ENCODE data around the gene NETO2. TPM values are rescaled to one million over a fixed set of nuclear protein-coding genes. Genes with fewer than 3 reads are reported as not detected.
"Not testable (repeated sequence)": the region's sequence is repeated elsewhere in the genome, so short reads cannot be mapped to it uniquely, and the experiment has no call there.

The NETO2 gene, protein sequence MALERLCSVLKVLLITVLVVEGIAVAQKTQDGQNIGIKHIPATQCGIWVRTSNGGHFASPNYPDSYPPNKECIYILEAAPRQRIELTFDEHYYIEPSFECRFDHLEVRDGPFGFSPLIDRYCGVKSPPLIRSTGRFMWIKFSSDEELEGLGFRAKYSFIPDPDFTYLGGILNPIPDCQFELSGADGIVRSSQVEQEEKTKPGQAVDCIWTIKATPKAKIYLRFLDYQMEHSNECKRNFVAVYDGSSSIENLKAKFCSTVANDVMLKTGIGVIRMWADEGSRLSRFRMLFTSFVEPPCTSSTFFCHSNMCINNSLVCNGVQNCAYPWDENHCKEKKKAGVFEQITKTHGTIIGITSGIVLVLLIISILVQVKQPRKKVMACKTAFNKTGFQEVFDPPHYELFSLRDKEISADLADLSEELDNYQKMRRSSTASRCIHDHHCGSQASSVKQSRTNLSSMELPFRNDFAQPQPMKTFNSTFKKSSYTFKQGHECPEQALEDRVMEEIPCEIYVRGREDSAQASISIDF
- polyA plus RNA-seq (ENCODE audit: insufficient read length): 36.9 TPM
- long read RNA-seq, donor 1, full-length matches to known transcripts: 6 of 6 reads
- long read RNA-seq, donor 1, partial matches to known transcripts: 0 of 6 reads
- long read RNA-seq, donor 1, other reads (novel, unspliced or antisense): 0 of 6 reads
- long read RNA-seq, donor 2, full-length matches to known transcripts: 3 of 3 reads
- long read RNA-seq, donor 2, partial matches to known transcripts: 0 of 3 reads
- long read RNA-seq, donor 2, other reads (novel, unspliced or antisense): 0 of 3 reads
- long read RNA-seq, donor 3, full-length matches to known transcripts: 4 of 4 reads
- long read RNA-seq, donor 3, partial matches to known transcripts: 0 of 4 reads
- long read RNA-seq, donor 3, other reads (novel, unspliced or antisense): 0 of 4 reads
- long read RNA-seq, donor 4: 0 reads
- long read RNA-seq, donor 5, full-length matches to known transcripts: 5 of 5 reads
- long read RNA-seq, donor 5, partial matches to known transcripts: 0 of 5 reads
- long read RNA-seq, donor 5, other reads (novel, unspliced or antisense): 0 of 5 reads
- long read RNA-seq, donor 6, full-length matches to known transcripts: 7 of 7 reads
- long read RNA-seq, donor 6, partial matches to known transcripts: 0 of 7 reads
- long read RNA-seq, donor 6, other reads (novel, unspliced or antisense): 0 of 7 reads
- long read RNA-seq, donor 7, full-length matches to known transcripts: 3 of 3 reads
- long read RNA-seq, donor 7, partial matches to known transcripts: 0 of 3 reads
- long read RNA-seq, donor 7, other reads (novel, unspliced or antisense): 0 of 3 reads
- long read RNA-seq, donor 8, full-length matches to known transcripts: 1 of 1 reads
- long read RNA-seq, donor 8, partial matches to known transcripts: 0 of 1 reads
- long read RNA-seq, donor 8, other reads (novel, unspliced or antisense): 0 of 1 reads

DNA sequence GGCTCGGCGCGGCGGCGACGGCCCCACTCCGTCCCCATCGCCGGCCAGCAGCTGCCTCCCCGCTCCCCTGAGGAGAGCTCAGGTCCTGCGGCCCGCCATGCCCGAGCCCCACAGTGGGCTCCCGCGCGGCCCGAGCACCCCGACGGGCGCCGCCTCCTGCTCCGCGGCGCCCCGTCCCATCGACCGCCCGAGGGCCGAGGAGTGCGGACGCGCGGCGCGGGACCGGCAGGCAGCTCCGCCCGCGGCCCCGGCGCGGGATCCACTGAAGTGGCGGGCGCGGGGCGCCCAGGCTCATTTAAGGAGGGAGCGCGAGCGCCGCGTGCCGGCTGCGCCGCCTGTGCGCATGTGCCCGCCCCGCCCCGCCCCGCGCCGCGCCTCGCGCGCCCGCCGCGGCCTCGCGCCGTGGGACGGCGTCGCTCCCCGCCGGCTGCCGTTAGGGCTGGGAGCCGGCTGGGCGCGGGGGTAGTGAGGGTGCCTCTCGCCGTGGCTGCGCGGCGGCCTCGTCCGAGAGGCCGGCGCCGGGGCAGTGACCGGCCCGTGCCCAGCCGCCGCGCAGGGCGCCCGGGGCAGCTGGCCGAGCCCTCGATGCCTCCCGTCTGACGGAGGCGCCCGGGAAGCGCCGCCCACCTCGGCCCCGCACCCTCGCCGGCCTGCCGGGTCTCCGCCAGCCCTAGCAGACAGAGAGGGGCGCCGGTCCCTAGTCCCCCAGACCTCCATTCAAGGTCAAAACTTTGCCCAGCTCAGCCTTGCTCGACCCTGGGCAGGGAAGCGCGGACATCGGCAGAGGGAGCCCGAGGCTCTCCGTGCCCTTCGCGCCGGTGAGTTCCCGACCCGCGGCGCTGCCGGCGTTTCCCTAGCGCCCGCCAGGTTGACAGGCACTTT lies at the start of gene NETO2:
TSS of gene NETO2 (minus strand) at position 269 of the 882 bp plus-strand sequence. CDS start 333 bp downstream, outside the sequence.
- DNase-seq: peak; percentile 55

DNA sequence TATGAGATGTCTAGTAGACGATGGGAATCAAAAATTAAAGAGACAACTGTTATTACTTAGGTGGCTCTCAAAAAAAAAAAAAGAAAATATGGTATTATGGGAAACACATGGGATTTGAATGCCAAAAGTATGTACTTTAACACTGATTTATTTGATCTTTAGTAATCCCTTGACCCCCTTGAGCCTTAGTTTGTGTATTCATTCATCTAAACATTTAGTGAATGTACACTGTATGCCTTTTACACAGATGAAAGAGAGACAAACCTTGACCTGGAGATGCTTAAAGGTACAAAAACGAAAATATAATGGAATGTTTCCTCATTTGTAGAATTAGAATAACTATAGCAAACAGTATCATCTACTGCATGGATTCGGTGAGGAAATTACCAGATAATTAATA lies 38.6 kb upstream of the NETO2 start:
- DNase-seq: no peak

DNA sequence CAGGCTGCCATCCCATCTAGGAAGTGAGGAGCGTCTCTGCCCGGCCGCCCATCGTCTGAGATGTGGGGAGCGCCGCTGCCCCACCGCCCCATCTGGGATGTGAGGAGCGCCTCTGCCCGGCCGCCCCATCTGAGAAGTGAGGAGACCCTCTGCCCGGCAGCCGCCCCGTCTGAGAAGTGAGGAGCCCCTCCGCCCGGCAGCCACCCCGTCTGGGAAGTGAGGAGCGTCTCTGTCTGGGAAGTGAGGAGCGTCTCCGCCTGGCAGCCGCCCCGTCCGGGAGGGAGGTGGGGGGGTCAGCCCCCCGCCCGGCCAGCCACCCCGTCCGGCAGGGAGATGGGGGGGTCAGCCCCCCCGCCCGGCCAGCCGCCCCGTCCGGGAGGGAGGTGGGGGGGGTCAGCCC lies 37.3 kb upstream of the NETO2 start:
- DNase-seq: not testable (repeated sequence)

DNA sequence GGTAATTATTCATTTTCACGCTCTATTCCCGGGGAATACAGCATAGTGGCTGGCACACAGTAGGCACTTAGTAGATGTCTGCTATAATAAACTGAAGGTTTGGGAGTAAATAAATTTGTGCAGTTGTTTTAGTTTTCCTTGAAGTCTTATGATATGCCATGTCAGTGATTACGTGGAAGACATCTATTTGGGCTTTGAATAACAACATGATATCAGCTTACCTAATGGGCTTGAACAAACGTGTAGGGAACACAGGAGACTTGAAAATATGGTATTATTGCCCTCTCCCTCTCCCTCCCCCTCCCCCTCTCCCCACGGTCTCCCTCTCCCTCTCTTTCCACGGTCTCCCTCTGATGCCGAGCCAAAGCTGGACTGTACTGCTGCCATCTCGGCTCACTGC lies 36.3 kb upstream of the NETO2 start:
- DNase-seq: no peak

DNA sequence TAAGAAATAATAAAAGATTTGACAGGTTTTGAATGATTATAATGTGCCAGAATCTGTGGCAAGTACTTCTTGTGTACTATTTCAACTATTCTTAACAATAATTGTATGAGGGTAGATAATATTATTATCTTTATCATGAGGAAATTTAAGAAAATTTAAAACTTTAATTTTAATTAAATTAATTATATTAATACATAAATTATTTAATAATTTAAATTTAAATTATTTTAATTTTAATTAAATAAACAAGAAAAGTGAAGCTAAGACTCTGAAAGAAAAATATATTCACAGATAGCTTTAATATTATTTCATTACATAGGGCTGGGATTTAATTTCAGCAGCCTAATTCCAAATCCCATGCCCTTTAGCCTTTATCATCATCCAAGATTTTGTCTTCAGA lies 31.4 kb upstream of the NETO2 start:
- DNase-seq: no peak

DNA sequence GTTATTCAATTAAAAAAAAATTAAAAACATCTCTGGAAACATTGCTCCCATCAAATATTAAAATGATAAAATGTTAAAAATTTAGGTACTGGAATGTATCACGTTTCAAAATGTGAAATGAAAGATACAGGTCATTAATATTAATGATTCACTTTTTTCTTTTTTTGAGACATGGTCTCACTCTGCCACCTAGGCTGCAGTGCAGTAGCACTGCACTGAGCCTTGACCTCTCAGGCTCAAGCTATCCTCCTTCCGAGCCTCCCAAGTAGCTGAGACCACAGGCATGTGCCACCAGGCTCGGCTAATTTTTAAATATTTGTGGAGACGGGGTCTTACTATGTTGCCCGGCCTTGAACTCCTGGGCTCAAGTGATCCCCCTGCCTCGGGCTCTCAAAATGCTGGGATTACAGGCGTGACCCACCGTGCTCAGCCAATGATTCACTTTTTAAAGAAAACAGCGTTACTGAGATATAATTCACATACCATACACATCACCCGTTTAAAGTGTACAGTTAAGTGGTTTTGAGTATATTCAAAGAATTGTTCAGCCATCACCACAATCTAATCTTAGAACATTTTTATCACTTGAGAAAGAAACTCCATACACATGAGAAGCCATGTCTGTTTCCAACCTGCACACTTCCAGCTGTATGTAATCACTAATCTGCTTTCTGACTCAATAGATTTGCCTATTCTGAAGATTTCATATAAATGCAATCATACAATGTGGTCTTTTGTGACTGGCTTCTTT lies 19.1 kb upstream of the NETO2 start:
- no peak for DNase-seq

DNA sequence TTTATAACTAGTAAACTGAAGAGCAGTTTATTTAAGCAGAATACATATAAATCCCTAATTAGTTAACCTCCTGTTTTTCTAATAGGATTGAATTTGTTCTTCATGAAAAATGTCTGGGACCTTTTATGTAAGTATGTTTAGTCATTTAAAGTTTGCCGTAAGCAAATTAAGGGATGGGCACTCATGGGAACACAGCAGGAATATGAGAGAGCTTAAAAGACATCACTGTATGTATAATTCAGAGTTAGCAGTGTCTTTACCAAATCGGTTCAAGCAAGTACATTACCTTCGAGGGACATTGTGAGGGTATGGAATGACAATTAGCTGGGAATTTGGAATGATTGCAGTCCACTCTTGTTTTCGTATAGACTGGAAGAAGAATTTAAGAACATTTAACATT lies 17.7 kb upstream of the NETO2 start:
- DNase-seq: no peak

DNA sequence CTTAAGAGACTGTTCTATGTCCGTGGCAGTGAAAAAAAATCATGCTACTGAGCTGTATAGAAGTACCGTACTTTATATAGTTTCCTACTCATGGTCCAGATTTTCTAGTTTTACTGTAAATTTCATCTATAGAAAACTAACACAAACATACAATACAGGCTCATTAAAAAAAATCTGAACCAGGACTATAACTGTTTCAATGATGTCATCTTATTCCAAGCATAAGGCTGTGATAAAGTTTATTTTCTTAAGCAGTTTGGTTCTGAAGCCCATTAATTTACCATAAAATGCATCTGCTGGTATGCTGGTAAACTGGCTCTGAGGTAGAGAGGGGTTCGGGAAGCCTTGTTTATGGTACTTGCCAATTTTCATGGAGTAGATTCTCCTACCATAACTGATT lies 16.7 kb upstream of the NETO2 start:
- no peak for DNase-seq

DNA sequence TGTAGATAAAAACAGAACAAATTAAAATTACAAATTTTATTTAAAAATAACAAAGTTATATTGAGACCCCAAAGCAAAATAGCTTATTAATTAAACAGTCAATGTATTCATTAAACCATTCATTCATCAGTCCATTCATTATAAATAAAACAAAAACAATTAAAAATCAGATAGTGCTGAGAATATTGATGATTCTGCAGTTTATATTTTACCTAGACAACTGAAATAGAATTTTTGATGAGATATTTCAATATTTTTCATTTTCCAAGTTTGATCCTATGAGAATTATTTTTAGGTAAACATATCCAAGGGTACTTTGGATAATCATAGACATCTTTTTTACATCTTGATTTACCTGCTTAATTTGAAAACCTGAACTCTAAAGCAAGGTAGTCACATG lies 15.2 kb upstream of the NETO2 start:
- no peak for DNase-seq

DNA sequence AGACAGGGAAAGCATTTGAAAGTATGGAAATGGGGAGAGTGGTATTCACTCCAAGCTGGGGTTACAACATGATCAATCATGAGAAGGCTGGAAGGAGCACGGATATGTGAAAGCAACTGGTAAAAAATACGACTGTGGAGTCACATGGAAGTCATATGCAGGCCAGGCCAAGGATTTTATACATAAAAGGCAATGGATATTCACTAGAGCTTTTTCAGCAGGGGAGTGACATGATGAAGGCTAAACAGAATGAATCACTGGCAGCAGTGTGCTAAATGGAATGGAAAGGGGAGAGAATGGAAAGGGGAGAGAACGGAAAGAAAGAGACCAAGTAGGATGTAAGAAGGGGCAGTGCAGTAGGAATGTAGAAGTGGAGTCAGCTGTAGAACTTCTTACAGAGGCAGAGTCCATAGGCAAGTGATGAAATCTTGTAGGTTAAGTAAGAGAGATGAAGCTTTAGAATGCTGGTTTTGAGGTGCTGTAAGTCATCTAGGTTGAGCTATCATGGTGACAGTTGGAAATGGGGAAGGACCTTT lies 13.0 kb upstream of the NETO2 start:
- DNase-seq: no peak

DNA sequence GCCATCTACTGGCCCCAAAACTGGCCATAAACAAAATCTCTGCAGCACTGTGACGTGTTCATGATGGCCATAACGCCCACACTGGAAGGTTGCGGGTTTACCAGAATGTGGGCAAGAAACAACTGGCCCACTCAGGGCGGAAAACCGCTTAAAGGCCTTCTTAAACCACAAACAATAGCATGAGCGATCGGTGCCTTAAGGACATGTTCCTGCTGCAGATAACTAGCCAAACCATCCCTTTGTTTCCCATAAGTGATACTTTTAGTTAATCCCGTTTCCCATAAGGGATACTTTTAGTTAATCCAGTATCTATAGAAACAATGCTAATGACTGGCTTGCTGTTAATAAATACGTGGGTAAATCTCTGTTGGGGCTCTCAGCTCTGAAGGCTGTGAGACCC lies 8.8 kb upstream of the NETO2 start:
- not testable (repeated sequence) for DNase-seq

DNA sequence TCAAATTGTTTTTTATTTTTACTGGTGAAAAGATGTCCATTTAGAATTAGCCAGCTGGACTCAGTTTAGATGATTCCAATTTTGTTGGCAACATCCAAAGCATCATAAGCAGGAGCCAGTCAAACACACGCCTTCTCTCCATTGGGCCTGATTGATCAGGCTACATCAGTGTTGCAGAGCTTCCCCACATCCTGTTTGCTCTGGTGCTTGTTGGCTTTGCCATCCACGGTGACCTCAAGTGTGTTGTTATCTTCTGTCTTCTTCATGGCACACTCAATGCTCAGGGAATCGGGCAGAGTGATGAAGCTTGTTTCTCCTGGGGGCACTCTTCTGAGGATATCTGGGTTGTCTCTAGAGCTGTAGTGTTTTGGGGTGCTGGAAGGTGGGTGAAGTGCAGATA lies 6.3 kb upstream of the NETO2 start:
- no peak for DNase-seq

DNA sequence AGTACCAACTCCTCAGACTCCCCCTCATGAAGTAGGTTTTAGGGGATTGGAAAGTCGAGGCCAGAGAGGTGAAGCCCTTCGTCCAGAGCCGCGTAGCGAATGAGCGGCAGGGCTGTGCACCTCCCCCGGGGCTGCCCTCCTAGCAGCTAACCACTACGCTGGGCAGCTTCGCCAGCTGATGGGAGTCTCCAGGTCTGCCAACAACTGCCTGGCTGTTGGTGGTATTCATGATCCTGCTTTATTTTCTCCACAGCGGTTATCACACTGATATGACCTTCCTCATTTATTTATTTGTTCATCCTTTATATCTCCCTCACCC lies 773 bp upstream of the NETO2 start:
- DNase-seq: no peak

DNA sequence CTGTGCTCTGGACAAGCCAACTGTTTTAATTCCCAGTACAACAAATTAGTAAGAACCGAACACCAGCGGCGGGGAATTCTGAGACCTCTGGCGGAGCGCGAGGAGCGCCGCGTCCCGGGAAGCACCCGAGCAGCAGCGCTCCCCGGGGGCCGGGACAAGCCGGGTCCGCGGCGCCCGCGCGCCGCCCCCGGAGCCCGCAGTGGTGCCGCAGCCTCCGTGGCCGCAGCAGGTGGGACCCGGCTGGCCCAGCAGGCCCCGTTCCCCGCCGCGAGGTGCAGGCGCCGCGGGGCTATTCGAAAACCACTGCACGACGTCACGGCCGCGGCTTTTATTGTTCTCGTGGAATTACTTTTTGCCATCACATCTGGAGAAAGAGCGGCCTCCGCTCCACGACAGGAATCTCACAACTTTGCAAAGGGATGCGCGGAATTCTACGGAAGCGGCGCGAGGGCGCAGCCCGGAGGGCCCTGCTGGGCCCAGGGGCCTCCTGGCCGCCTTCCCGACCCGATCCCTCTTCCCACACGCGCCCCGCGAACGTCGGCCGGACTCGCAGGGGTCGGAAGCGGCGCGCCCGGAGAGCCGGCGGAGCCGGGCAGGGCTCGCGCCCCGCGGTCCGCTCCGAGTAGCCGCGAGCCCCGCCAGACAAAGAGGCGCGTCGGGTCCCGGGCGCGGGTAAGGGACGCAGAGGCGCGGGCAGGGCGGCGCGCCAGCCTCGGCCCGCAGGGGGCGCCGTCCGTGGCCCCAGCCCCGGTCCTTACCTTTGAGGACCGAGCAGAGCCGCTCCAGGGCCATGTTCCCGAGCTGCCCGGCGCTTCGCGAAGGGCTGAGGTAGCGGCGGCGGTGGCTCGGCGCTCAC lies 696 bp downstream of the NETO2 start:
- peak; percentile 72 for DNase-seq

DNA sequence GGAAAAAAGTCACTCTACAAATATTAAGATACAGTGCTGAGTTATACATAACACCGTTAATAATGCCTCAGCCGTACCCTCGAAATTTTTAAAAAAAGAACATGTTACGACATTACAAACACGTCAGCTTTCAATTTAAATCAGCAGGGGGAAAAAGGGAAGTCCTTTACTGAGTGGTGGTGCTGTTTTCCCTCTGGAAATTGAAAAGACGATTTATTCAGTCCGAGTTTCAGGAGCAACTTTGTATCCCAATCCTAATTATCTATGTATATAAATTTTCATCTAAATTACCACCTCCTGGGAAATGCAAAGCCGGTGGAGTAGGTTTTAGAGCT lies 1.3 kb downstream of the NETO2 start:
- DNase-seq: peak; percentile 21

DNA sequence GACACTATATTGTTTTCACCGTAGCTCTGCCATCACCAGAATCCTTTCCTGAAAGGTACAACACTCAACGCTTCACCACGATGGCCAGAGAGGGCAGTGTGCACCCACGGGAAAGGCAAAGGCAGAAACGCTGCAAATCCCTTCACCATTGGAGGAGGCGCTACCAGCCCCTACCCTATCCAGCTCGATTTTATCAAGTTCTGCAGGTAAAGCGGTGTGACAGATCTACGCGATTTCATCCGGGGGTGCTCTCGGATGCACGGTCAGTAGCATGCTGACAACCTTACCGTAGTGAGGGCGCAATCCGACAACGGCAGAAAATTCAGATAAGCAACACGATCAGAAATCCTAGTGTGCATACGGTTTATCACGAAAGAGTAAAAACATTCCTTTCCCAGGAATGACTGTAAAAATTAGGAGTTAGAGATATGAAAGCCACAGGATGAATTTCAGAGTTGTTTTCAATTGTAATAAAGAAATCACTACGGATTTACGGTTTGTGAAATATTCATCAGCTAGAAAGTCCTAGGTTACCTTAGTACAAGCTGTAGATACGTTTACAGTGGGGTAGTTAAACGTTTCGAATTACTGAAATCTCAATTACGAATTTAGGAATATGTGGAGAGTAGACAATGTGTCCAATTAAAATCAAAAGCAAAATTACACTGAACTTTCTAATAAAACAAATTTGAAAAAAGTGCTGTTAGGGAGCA lies 1.8 kb downstream of the NETO2 start:
- DNase-seq: peak; percentile 86

DNA sequence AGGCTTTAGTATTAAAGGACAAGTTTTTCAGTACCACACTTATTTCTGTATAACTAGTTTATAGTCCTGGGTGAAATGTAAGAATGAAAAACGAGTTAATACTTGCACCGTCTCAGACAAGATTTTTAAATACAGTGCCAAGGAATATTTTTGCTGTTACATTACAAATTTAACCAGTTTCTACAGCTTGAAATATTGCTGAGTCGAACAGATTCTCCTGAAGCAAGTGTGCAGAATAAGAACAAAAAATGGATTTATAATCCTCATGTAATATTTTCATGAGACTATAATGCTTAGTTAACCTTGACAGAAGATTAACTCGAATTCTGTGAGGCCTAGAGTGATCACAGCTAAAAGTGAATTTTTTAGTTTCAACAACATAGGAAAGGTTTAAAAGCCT lies 3.1 kb downstream of the NETO2 start:
- no peak for DNase-seq

DNA sequence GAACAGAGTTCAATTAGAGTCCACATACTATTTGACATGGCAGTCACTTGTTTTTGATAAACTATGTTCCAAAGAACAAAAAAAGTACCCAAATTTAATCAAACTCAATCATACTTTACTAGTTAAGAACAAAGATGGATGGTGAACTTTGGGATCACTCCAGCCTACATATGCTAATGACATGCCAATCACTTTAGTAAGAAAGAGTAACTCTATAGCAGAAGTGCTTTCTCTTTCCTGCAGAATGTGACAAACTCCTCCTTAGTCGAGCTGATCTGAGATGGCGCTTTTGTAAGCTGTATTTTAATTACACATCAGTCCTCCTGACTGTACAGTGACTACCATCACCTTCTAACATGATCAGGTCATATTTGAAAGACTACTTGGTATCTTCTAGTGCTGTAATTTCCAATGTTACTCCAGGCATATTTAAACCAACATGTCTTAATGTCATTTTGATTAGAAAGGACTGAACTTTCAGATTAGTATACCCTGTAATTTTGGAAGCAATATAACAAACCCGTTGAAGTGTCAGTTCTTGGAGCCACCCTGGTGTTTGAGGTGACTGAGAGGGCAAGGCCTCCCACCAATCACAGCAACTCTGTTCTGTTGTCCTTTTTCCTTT lies 4.1 kb downstream of the NETO2 start:
- DNase-seq: no peak

All from left kidney (tissue), 8 donors.